ENCODE measurements around the gene WDFY2. TPM values are rescaled to one million over a fixed set of nuclear protein-coding genes. Genes with fewer than 3 reads are reported as not detected.

WDFY2 gene
- total and polyA plus RNA-seq, 2 experiments from 2014 or later: 11.4 to 24.0 TPM

DNA sequence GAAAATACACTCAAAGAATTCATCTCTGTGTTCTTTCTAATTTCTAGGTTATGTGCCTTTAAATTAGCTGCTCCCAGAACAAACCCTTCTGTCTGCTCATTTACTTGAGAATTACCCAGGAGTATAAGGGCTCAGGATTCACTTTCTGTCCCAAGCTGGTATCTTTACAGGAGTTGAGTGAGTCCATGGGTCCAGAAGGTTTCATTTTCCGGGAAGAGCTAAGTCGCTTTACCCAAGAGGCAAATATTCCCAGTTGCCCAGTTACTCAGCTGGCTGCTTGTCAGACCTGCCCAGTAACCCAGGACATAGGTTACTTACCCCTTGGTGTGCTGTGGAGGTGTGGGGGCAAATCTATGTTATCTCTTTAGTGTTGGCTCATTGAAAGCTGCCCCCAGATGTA lies 172.4 kb downstream of the WDFY2 start:
- TF ChIP-seq ETS1 (IDR thresholded peaks at IDR 0.05) (no peak), EZH2phosphoT487 (IDR thresholded peaks at IDR 0.05; ENCODE audit: unreplicated experiment) (no peak), REST (IDR thresholded peaks at IDR 0.05; ENCODE audit: unreplicated experiment) (no peak), ZNF114 (CRISPR knock-in tag; IDR thresholded peaks at IDR 0.05) (no peak), CTCF (conservative IDR thresholded peaks at IDR 0.05; ENCODE audit: low read depth in 2 of 2) (no peak), EZH2 (IDR thresholded peaks at IDR 0.05; ENCODE audit: low read depth, unreplicated experiment) (no peak), ZNF331 (CRISPR knock-in tag; IDR thresholded peaks at IDR 0.05; ENCODE audit: low read depth) (no peak), POLR2AphosphoS5 (IDR thresholded peaks at IDR 0.05; ENCODE audit: low read depth) (no peak), STAT1 (IDR thresholded peaks at IDR 0.05; ENCODE audit: unreplicated experiment) (no peak), NANOG (IDR thresholded peaks at IDR 0.05; ENCODE audit: borderline replicate concordance) (no peak), JUNB (IDR thresholded peaks at IDR 0.05; ENCODE audit: unreplicated experiment) (no peak), CREB1 (CRISPR knock-in tag; IDR thresholded peaks at IDR 0.05; ENCODE audit: low read depth) (no peak), ZNF462 (CRISPR knock-in tag; IDR thresholded peaks at IDR 0.05) (no peak)
- Histone ChIP-seq H3K4me1 (ENCODE audit: insufficient read depth) (no peaks in the 10 kb centered on the region), H4K20me1 (replicated peaks; ENCODE audit: insufficient read depth) (peaks cover 6% of the 10 kb centered on the region), H3K4me3 (no peak overlapping the region), H3K27me3 (ENCODE audit: insufficient read depth) (no peaks in the 10 kb centered on the region), H3K4me2 (no peak overlapping the region), H3K9me2 (ENCODE audit: insufficient read depth) (no peaks in the 10 kb centered on the region), H3F3A (replicated peaks; ENCODE audit: low read depth) (peaks cover 3% of the 10 kb centered on the region; the same call in 1 of the 2 replicates), H2AFZ (no peak overlapping the region), H3K27ac (ENCODE audit: low read depth) (no peak overlapping the region), H3K79me2 (replicated peaks; ENCODE audit: insufficient read depth) (no peaks in the 10 kb centered on the region), H3K36me3 (ENCODE audit: insufficient read depth) (peaks cover 34% of the 10 kb centered on the region)
- Mint-ChIP-seq H3K4me1 (no peaks in the 10 kb centered on the region), H3K36me3 (ENCODE audit: low read depth) (peaks cover 57% of the 10 kb centered on the region), H3K4me3 (no peak overlapping the region), H3K9me3 (no peaks in the 10 kb centered on the region), H3K27ac (no peak overlapping the region), H3K27me3 (ENCODE audit: insufficient read depth, low read depth, poor library complexity) (peaks cover 3% of the 10 kb centered on the region)
- ATAC-seq: no peak
- DNase-seq (ENCODE audit: low spot score): no peak
